Glomerular endothelial cell (primary cell): ENCODE data around the gene AMIGO3. TPM values are rescaled to one million over a fixed set of nuclear protein-coding genes. Genes with fewer than 3 reads are reported as not detected.
"Not testable (repeated sequence)": the region's sequence is repeated elsewhere in the genome, so short reads cannot be mapped to it uniquely, and the experiment has no call there.

ENCODE experiments used
- DNase-seq: peaks from one replicate; pipeline ENCODE4 v3.0.0-alpha.2; 2011; ENCODE audit warnings: low read depth, low spot score; ENCODE audit errors: extremely low read depth
- total RNA-seq: library from RNA; depleted of rRNA; stranded (reverse); fragments of >200 nt; gene quantifications from 2 replicates; pipeline ENCODE4 v1.2.3, GENCODE V29; 2015

The AMIGO3 gene
- total RNA-seq, 1 donor from 2014 or later, result 1.2 TPM

DNA sequence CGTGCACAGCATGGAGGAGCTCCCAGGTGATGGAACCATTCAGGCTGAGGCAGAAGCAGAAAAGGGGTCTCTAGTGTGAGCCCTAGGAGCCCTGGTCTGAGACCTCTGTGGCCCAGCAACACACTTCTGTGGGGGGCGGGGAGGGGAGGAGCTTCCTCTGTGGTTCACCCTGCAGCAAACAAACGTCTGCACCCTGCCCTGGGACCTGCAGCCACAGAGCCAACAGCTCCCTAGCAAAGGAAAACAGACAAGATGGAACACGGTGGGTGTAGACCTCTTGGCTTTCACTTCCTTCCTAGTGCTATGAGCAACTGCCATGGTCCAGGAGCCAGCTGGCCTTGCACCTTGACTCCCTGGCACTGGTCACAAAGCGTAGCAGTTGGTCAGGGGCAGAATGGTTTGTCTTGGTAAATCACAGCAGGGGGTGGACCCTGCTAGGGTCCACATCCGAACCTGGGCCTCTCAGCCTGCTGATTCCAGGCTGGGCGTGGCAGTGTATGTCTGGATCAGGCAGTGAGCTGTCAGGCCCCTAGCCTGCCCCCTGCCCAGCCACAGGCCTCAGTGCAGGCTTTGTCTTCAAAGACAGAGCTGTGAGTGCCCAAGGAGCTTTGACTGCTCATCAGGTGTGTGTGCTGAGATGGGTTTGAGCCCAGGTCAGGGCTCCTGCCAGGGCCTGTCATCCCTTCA, 6.7 kb downstream of the AMIGO3 start:
- DNase-seq, result no peak

- no peak for DNase-seq
Measured at GRCh38 chr3:49712166-49712565, 7.3 kb downstream of the AMIGO3 start.

GRCh38 chr3:49711489-49711888, 8.0 kb downstream of the AMIGO3 start:
- no peak for DNase-seq

- DNase-seq, result no peak
Measured at GRCh38 chr3:49709852-49710251, 9.6 kb downstream of the AMIGO3 start.

- DNase-seq, result no peak
Measured at GRCh38 chr3:49707113-49707480, 12.4 kb downstream of the AMIGO3 start.

- DNase-seq, result no peak
Measured at GRCh38 chr3:49706456-49707112, 12.9 kb downstream of the AMIGO3 start.

DNA sequence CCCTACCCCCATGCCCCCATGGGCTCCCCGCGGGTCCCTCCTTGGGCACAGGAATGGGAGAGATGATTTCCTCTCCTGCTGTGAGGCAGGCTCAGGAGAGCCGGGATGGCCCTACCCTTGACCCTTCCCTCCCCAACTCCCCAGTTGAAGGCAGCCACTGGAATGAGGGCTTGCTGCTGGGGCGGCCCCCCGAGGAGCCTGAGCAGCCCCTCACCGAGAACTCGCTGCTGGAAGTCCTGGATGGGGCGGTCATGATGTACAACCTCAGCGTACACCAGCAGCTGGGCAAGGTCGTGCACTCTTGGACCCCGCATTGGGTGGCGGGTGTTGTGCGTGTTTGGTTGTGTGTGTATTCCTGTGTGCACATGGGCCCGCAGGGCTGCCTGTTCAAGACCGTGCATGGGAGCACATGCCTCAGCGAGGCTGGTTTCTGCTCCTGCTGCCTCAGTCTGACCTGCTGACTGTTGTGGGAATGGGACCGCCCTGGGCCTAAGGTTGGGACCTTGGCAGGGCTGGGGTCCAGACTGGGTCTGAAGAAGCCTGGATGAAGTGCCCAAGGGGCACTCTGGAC, 14.0 kb downstream of the AMIGO3 start:
- DNase-seq, result no peak

GRCh38 chr3:49704629-49705028, 14.9 kb downstream of the AMIGO3 start:
- no peak for DNase-seq

DNA sequence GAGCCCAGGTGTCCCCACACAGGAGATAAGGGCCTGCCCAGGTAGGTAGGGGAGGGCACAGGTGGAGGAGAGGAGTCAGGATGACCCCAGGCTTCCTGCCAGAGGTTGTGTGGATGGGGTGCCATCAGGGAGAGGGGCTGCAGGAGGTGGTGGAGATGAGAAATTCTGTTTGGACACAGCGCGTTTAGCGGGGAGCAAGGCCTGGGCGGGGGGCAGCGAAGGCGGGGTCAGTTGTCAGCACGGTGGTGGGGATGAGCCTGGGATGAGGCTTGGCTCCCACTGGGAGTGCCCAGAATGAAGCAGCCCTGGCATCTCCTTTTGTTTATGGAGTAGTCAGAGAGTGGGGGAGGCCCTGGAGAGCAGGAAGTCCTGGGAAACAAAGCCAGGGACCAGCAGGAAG, 15.5 kb downstream of the AMIGO3 start:
- no peak for DNase-seq

GRCh38 chr3:49703443-49703927, 16.0 kb downstream of the AMIGO3 start:
- no peak for DNase-seq

- no peak for DNase-seq
Measured at GRCh38 chr3:49702672-49703071, 16.8 kb downstream of the AMIGO3 start.

GRCh38 chr3:49701388-49702077, 18.0 kb downstream of the AMIGO3 start:
- no peak for DNase-seq

DNA sequence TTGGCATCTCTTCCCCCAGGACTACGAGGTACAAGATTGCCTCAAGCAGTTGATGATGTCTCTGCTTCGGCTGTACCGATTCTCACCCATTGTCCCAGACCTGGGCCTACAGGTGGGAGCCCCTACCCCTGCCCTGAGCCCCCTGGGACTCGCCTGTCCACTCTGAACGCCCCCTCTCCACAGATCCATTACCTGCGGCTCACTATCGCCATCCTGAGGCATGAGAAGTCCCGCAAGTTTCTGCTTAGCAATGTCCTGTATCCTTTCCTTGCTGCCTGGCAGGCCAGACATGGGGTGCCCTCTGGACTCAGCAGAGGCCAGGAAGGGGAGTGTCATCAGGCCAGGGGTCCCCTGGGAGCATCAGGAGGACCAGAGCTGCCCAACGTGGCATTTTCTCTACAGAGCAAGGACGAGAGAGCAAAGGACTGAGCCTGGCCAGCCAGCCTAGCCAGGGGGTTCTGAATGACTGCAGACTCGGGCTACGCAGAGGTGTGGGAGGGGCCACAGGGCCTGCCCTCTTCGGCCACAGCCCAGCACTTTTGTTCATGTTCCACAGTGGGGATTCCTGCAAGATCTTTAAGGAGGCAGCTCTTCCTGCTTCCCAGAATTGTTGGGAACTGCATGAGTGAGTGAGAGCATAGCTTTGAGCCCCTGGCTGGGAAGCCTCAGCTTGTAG, 18.9 kb downstream of the AMIGO3 start:
- no peak for DNase-seq

- no peak for DNase-seq
Measured at GRCh38 chr3:49700014-49700413, 19.5 kb downstream of the AMIGO3 start.

DNA sequence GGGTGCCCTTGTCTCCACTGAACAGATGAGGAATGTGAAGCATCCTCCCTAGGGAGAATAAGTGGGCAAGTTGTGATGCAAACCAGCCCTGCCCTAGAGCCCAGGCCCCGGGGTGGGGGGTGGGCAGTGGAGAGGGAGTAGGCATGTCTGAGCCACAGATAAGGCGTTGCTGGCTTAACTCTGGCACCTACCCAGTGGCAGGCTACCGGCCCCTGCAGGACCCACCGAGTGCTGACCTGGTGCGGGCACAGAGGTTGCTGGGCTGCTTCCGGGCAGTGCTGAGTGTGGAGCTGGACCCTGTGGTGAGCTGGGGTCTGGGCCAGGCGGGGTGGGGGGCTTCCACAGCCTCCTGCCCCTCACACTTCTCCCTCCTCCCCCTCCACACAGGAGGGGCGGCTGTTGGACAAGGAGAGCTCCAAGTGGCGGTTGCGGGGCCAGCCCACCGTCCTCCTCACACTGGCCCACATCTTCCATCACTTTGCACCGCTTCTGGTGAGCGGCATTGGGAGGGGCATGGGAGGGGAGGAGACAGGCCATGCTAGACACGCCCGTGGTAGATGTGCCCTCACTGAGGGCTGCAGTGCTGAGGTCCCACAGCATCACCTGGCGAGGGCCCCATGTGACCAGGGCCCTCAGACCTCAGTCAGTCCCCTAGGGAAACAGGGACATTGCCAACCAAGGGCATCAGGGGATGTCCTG, 20.1 kb downstream of the AMIGO3 start:
- DNase-seq, result no peak

DNA sequence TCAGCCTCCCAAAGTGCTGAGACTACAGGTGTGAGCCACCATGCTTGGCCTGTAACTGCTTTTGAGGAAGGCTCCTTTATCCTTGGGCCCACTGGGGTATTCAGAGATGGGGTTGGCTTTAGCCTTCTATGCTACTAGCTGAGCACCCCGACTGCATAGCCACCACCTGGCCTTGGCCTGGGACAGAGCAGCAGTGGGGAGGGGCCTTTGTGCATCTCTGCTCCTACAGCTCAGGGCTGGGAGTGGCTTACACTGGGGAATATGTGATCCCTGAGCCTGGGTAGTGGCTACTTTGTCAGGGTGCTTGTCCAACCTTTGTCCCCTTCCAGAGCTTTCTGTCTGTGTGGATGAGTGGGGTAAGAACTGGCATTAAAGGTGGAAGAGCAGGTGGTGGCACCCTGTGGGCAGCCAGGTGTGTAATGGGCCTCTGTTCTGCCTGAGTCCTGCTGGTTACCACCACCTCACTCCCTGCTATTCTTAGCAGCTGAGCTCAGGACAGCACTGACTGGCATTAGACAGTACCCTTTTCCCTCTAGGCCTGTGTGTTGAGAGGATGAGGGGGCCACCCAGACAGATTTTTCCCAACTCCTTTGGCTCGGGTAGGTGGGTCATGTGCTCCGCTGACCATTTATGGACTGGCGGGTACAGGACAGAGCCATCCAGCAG, 24.0 kb downstream of the AMIGO3 start:
- DNase-seq, result not testable (repeated sequence)

DNA sequence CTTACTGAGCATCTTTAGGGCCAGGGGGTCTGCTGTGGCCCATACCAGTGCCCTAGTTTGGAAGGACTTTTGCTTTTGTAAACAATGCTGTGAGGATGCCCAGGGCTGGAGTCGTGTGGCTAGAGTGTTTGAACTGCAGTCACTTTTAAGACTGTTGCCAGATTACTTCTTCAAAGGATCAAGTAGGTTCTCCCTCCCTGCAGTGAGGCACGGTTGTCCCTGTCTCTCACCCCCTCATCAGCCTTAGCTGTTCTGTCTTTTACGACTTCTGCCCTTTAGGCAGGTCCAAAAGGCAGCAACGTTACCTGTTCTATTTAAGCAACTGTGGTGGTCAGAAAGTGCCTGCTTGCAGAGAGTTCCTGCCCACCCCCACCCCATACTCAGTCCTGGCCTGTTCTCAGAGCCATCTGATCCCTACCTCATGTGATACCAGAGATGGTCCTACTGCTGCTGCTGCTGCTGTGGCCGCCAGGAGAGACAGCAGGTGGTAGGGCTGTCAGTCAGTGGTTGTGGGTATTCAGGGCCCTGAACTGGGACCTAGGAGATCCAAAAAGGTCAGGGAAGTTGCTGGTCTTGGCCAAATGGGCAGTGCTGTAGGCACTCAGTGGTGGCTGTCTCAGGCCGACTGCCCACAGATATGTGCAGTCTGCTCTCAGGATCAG, 24.9 kb downstream of the AMIGO3 start:
- DNase-seq, result not testable (repeated sequence)

- not testable (repeated sequence) for DNase-seq
Measured at GRCh38 chr3:49691481-49691880, 28.0 kb downstream of the AMIGO3 start.

DNA sequence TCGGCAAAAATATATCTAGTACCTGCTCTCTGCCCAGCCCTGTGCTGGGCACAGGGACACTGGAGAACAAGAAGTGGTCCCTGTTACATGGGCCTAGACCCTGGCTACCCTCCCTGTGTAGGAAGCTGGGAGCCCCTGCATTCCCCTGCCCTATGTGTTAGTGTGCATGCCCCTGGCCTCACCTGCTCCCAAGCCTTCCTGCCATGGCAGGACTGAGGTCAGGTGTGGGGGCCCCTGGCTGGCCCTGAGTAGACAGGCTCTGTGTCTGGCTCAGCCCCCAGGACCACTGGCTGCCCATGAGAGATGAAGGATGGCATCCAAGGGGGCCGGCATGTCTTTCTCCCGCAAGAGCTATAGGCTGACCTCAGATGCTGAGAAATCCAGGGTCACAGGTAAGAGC, 28.6 kb downstream of the AMIGO3 start:
- DNase-seq, result not testable (repeated sequence)
